ENCODE measurements around the gene TSPEAR.
A peak's percentile ranks its signal among the peaks of the same experiment; 100 is the strongest.

DNA sequence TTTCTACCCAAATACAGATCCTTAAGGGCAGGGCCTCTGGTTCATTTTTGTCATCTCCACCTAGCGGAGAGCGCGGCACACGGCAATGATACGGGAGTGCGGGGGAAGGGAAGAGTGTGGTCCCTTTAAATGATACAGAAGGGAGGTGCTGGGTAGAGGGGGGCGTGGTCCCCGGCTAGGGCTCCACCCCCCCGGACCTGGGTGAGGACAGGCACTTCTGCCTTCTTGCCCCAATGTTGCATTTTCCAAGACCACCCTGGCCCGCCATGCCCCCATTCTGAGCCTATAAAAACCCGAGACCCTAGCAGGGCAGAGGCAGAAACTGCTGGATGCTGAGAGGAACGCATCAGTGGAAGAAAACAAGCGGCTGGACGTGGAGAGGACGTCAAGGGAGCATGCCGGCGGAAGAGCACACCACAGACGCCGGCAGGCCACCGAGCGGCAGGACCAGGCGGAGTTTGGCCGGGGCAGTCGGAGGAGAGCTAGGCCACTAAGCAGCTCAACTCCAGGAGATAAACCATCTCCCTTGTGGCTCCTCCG is 226.0 kb downstream of the TSPEAR start:
- TF ChIP-seq, protein P1, sequence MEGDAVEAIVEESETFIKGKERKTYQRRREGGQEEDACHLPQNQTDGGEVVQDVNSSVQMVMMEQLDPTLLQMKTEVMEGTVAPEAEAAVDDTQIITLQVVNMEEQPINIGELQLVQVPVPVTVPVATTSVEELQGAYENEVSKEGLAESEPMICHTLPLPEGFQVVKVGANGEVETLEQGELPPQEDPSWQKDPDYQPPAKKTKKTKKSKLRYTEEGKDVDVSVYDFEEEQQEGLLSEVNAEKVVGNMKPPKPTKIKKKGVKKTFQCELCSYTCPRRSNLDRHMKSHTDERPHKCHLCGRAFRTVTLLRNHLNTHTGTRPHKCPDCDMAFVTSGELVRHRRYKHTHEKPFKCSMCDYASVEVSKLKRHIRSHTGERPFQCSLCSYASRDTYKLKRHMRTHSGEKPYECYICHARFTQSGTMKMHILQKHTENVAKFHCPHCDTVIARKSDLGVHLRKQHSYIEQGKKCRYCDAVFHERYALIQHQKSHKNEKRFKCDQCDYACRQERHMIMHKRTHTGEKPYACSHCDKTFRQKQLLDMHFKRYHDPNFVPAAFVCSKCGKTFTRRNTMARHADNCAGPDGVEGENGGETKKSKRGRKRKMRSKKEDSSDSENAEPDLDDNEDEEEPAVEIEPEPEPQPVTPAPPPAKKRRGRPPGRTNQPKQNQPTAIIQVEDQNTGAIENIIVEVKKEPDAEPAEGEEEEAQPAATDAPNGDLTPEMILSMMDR (IDR thresholded peaks at IDR 0.05), result peak in 4 of 7 experiments; percentile 21 to 40 (median 26)
- TF ChIP-seq POLR2A (IDR thresholded peaks at IDR 0.05), result no peak
- no peak for TF ChIP-seq EP300 (IDR thresholded peaks at IDR 0.05)
- TF ChIP-seq POLR2AphosphoS5 (IDR thresholded peaks at IDR 0.05), result no peak
